ENCODE results near the gene CLTCL1.

CLTCL1 gene

DNA sequence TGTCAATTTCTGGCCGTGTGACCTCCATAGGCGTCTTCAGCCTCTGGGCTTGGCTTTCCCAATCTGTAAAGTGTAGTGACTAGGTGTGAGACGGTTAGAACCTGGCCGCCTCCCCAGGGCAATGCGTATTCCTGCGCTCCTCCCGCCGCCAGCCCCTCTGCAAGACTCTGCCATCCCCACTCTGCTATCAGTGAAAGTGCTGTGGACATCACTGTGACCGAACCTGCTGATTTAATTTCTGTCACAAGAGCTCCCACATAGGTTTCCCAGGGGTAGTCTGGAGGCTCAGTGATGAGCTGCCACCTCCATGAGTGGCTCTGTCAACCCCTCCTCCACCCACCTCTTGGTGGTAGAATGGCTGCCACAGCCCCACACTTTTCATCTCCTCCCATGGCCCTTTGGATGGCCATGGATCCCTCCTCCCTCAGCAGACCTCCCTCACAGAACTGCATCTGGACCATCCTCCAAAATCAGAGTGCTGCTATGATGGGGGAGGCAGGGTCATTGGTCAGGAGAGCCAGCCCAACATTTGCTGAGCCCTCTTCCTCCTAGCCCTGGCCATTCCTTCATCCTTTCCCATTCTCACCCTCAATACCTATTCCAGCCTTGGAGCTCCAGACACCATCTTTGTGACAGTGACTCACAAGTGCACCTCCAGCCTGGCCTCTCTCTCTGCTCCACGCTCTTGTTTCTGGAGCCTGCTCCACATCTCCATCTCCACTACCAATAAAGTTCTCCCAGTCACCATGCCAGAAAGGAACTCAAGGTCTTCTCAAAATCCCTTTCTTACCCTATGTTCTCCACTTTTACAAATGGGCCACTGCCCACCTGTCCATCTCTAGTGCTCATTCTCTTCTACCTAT, 140.0 kb downstream of the CLTCL1 start:
- no peak overlapping the region for H3K27ac Mint-ChIP-seq
- DNase-seq, result no peak
- H3K4me1 Mint-ChIP-seq, result peaks cover 13% of the 10 kb centered on the region
- H3K27me3 Mint-ChIP-seq, result peaks cover 84% of the 10 kb centered on the region
- no peaks in the 10 kb centered on the region for H3K9me3 Mint-ChIP-seq
- ATAC-seq, result no peak
- H3K4me3 Mint-ChIP-seq, result peak overlapping the region; percentile 69 to 83

DNA sequence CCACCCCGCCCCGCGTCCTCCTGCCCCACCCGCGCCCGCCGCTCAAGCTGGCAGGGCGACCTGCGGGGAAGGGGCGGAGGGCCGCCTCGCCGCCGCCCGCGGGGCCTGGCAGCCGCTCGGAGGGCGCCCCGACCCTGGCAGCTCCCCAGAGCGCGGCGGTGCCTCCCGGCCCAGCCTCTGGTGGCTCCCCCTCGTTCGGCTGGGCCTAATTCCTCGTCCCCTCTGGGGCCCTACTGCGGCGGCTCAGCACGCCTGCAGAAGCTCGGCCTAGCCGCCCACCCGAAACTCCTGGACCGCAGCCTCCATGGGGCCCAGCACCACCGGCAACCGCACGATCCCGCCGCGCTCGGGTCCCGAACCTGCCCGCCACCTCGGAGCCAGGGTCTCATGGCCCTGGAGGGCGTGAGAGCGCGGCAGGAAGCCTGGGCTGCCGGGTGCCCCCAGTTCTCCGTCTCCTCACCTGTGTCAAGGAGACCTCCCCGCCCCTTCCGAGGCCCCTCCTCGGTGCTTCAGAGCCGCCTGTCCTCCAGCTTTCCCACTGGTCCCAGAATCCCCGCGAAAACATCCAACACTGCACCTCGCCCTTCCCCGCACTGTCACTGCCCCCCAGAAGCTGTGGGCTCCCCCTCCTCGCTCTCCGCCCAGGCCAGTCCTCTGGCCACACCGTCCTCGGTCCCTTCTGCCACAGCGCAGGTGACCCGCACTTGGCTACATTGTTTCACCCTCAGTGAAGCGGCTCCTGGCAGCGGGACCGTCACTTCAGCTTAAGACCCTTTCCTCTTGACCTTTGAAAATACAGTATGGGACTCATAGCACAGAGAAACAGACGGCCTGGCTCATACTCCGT, 140.8 kb downstream of the CLTCL1 start:
- Mint-ChIP-seq H3K4me1 (peaks cover 13% of the 10 kb centered on the region), H3K9me3 (no peaks in the 10 kb centered on the region), H3K4me3 (peak overlapping the region; percentile 69 to 83), H3K27me3 (peaks cover 80% of the 10 kb centered on the region), H3K27ac (no peak overlapping the region)
- DNase-seq, result no peak
- no peak for ATAC-seq

DNA sequence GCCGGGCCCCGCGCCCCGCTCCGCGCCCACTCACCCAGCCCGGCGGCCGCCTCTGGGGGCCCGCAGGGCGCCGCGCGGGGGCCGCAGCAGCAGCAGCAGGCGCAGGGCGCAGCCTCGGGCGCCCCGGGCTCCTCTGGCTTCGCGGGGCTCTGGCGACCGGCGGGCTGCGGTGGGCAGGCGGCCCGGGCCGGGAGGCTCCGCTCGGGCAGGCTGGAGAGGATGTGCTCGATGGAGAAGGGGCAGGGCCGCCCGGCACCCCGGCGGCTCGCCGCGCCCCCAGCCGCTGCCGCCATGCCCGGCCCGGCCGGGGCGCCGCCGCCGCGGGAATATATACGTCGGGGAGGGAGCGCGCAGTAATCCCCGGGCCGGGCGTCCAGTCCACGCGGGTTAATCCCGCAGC, 141.5 kb downstream of the CLTCL1 start, which contains the start of gene GSC2:
GSC2 (minus strand) TSS at position 302 of the 400 bp plus-strand sequence; CDS start at position 293, 9 bp downstream.
- ATAC-seq, result no peak

DNA sequence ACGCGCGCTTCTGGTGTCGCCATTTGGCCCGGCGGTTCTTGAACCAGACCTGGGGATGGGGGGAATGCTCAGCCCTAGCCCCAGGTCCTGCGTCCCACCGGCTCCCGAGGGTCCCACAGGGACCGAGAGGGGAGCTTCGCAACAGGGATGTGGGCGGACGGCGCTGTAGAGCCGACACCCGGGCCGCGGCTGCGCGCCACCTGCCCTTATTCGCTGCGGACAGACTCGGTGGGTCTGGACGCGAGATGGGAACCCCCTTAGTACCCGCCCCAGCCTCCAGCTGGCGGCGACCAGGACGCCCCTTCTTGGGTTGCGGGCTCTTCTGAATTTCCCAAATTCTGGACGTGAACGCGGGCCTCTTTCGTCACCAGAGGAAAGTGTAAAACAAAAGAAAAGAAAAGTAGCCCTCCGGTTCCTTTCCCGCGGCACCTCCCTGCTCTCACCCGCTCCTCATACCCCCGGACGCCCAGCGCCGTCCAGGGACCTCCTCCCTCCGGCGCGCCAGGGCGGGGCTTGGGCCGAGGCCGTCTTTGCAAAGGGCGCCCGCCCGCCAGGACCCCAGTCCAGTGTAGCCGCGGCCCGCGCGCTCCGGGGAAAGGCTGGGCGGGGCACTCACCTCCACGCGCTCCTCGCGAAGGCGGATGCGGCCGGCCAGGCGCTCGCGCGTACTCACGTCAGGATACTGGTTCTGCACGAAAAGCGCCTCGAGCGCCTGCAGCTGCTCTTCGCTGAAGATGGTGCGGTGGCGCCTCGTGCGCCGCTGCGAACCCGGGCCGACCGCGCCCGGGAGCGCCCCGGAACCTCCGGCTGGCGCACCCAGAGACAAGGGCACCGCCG, 142.3 kb downstream of the CLTCL1 start:
- H3K9me3 Mint-ChIP-seq, result no peaks in the 10 kb centered on the region
- peak; percentile 38 to 50 for DNase-seq
- ATAC-seq, result peak; percentile 24
- peaks cover 20% of the 10 kb centered on the region for H3K4me1 Mint-ChIP-seq
- H3K4me3 Mint-ChIP-seq, result peak overlapping the region; percentile 53 to 60
- no peak overlapping the region for H3K27ac Mint-ChIP-seq
- H3K27me3 Mint-ChIP-seq, result peaks cover 70% of the 10 kb centered on the region

More for the DNA sequence above, 141.5 kb downstream of the CLTCL1 start, which contains the start of gene GSC2:
- DNase-seq, result no peak
- Mint-ChIP-seq H3K4me3 (peak within 1 kb of the TSS; percentile 69 to 83), H3K4me1 (peaks cover 13% of the 10 kb centered on the region), H3K9me3 (no peaks in the 10 kb centered on the region), H3K27ac (no peak within 1 kb of the TSS), H3K27me3 (peaks cover 77% of the 10 kb centered on the region)

DNA sequence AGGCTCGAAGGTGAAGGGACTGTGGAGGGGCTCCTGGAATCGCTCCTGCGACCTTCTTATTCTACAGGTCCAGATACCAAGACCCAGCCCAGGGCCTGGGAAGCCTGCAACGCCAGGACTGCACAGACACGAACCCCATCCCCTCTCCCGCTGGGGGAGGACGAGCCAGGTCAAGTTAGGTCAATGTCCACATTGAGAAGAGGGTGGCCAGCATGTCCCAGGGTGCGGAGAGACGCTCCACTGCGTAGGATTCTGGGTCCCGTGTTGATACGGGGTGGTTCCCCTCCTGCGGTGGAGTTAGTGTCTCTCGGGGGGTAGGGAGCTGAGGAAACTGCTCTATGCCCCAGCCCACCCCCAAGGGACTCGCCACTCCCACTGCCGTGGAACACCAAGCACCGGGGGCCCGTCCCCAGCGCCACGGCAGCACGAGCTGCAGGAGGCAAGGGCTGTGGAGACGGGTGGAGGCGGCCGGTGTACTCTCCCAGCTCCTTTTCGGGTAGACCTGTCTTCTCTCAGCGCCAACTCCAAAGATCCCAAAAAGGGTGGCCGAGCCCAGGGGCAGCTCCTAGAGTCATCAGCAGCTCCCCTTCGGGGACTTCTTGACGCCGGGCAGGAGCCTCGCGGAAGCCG, 143.0 kb downstream of the CLTCL1 start:
- H3K27ac Mint-ChIP-seq, result no peak overlapping the region
- DNase-seq (no peak), ATAC-seq (no peak)
- H3K27me3 Mint-ChIP-seq, result peaks cover 63% of the 10 kb centered on the region
- peaks cover 28% of the 10 kb centered on the region for H3K4me1 Mint-ChIP-seq
- peak overlapping the region in 1 of 2 donors; percentile 60 for H3K4me3 Mint-ChIP-seq
- H3K9me3 Mint-ChIP-seq, result no peaks in the 10 kb centered on the region

DNA sequence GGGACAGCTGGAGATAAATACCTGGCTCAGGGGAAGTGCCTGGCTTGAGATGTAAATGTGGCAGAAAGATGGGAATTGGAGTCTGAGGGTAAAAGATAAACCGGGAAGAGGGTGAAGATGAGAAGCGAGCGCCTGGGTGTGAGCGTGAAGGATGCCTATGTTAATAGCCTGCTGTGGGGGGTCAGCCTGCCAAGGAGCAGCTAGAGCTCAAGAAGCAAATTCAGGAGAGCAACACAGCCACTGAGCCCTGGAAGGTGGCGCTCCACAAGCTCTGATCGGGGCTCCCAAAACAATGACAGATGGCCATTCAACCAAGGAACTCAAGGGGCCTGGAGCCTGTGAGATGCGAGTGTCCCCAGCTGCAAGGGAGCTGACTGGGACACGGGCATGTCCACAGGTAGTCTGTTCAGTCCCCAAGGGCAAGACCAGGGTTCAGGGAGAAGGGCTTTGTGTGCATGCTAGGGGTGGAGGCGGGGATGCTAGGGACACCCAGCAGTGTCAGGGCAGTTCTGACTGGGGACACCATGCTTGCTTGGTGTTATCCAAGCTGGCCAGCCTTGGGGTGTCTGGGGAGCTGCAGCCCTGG, 144.2 kb downstream of the CLTCL1 start:
- no peaks in the 10 kb centered on the region for H3K9me3 Mint-ChIP-seq
- DNase-seq (no peak), ATAC-seq (no peak)
- peaks cover 26% of the 10 kb centered on the region for H3K4me1 Mint-ChIP-seq
- H3K27ac Mint-ChIP-seq, result no peak overlapping the region
- H3K4me3 Mint-ChIP-seq, result no peak overlapping the region
- peaks cover 50% of the 10 kb centered on the region for H3K27me3 Mint-ChIP-seq

DNA sequence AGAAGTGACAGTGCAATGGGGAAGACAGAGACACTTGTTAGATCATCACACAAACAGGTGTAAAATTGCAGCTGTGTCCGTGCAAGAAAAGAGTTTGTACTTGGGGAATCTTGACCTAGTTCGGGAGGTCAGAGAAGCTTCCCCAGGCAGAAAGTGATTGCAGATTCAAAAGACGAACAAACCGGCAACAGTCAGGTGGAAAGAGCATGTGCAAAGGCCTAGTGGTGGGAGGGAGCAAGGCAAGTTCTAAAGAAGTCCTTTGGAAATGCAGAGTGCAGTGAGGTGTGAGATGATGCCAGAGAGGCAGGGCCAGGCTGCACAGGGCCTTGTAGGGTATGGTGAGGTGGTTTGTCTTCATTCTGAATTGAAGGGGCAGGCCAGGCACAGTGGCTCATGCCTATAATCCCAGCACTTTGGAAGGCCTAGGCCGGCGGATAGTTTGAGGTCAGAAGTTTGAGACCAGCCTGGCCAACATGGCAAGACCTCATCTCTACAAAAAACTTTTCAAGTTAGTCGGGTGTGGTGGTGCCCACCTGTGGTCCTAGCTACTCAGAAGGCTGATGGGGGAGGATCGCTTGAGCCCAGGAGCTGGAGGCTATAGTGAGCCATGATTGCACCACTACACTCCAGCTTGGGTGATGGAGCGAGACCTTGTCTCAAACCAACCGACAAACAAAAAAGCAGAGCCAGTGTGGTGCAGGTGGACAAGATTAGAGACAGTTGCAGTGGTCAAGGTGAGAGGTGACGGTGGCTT, 145.1 kb downstream of the CLTCL1 start:
- Mint-ChIP-seq H3K4me3 (no peak overlapping the region), H3K27me3 (peaks cover 41% of the 10 kb centered on the region), H3K9me3 (no peaks in the 10 kb centered on the region), H3K4me1 (peaks cover 29% of the 10 kb centered on the region), H3K27ac (no peak overlapping the region)
- DNase-seq, result no peak
- no peak for ATAC-seq

DNA sequence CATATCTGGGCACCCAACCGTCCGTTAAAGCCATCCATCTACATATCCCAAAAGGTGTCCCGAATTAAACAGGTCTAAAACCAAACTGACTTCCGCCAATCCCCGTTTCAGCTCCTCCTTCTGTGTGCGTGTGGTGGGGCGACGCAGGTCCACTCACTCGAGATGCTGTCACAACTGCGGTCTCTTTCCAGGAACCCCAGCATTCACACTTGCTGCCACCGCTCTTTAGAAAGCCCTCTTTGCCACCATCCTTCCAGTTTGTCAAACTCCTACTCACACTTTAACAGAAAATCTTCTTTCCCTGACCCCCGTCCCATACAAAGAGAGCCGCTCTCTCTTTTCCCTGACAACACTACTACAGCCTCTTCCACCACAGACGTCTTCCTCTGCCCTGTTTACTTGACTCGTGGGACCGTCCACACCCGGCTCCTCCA, 147.5 kb downstream of the CLTCL1 start:
- Mint-ChIP-seq H3K4me1 (peaks cover 24% of the 10 kb centered on the region), H3K27me3 (peaks cover 27% of the 10 kb centered on the region), H3K9me3 (no peaks in the 10 kb centered on the region), H3K4me3 (peak overlapping the region; percentile 98 to 100), H3K27ac (peak overlapping the region; percentile 99 to 100)
- DNase-seq (peak; percentile 23 to 41), ATAC-seq (peak; percentile 54)

DNA sequence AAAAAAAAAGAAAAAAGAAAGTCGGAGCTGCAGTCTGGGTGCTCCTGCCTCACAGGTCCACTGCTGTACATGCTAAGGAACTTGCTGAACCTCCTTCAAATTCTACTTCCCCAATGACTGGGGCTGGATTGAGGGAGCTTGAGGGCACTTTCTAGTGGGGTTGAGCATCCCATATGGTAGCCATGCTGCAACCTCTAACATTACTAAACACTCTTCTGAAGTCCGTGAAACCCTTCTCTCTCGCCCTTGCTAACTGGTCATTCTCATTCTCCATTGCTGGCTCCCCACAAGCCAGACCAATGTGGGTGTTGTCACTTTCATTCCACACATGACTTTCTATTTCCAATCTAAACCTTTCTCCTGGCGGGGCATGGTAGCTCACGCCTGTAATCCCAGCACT, 148.3 kb downstream of the CLTCL1 start:
- Mint-ChIP-seq H3K9me3 (no peaks in the 10 kb centered on the region), H3K4me1 (peaks cover 24% of the 10 kb centered on the region), H3K27me3 (peaks cover 19% of the 10 kb centered on the region), H3K4me3 (peak overlapping the region; percentile 98 to 100), H3K27ac (no peak overlapping the region)
- DNase-seq (no peak), ATAC-seq (no peak)

DNA sequence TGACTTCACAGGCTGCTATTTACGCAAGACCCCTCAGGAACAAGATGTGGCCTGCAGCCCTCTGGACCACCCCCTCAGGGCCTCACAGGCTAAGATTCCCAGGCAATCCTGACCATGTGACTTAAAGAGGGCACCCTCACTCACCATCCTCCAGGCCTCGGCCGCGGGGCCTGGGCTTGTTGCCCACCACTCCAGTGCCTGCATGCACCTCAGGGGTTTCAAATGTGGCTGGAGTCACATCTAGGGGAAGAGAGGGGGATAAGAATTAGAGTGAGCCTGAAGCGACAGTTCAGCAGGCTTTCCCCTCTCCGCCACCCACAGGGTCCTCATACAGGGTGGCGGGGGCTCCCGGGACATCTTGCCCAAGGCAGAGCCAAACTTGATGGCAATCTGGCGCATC, 149.1 kb downstream of the CLTCL1 start:
- Mint-ChIP-seq H3K27me3 (peaks cover 11% of the 10 kb centered on the region), H3K27ac (no peak overlapping the region), H3K9me3 (no peaks in the 10 kb centered on the region), H3K4me3 (peak overlapping the region; percentile 23), H3K4me1 (peaks cover 24% of the 10 kb centered on the region)
- DNase-seq (no peak), ATAC-seq (no peak)

DNA sequence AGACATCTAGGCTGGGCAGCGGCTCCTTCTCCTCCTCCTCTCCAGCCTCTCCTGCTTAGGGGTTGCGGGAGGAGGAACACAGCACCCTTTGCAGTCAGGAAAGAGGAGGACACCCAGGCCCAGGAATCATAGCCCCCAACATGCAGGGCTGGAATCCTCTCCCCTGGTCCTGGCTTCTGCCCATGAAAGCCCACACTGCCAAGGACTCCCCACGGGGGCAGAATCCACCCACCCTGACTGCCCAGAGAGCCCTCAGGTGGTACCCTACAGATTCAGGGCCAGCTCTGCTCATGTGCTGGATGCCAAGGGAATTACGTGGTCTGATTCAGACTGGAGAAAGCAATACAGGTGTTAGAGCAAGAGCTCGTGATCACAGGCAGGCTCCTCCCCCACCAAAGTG, 151.5 kb downstream of the CLTCL1 start:
- no peak for ATAC-seq
- Mint-ChIP-seq H3K9me3 (no peaks in the 10 kb centered on the region), H3K4me1 (peaks cover 30% of the 10 kb centered on the region), H3K27ac (no peak overlapping the region), H3K4me3 (no peak overlapping the region), H3K27me3 (no peaks in the 10 kb centered on the region)
- no peak for DNase-seq

DNA sequence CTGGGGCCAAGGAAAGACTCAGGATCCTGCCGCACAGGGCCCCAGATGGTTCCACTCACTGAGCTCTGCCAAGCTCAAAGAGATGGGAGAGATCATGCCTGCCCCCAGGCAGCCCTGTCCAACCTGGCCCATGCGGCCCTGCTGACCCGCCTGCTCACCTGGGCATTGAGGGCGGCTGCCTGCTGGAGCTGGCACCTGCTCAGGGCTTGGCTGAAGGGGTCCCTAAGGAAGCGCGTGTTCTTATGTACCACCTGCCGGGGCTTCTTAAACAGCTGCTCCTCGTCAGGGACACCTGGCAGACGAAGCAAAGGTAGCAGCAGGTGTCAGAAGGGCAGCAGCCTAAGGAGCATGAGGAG, 152.5 kb downstream of the CLTCL1 start:
- H3K4me1 Mint-ChIP-seq, result peaks cover 20% of the 10 kb centered on the region
- H3K9me3 Mint-ChIP-seq, result no peaks in the 10 kb centered on the region
- ATAC-seq (no peak), DNase-seq (no peak)
- no peak overlapping the region for H3K4me3 Mint-ChIP-seq
- peak overlapping the region in 1 of 2 donors; percentile 5 for H3K27ac Mint-ChIP-seq
- H3K27me3 Mint-ChIP-seq, result no peaks in the 10 kb centered on the region

DNA sequence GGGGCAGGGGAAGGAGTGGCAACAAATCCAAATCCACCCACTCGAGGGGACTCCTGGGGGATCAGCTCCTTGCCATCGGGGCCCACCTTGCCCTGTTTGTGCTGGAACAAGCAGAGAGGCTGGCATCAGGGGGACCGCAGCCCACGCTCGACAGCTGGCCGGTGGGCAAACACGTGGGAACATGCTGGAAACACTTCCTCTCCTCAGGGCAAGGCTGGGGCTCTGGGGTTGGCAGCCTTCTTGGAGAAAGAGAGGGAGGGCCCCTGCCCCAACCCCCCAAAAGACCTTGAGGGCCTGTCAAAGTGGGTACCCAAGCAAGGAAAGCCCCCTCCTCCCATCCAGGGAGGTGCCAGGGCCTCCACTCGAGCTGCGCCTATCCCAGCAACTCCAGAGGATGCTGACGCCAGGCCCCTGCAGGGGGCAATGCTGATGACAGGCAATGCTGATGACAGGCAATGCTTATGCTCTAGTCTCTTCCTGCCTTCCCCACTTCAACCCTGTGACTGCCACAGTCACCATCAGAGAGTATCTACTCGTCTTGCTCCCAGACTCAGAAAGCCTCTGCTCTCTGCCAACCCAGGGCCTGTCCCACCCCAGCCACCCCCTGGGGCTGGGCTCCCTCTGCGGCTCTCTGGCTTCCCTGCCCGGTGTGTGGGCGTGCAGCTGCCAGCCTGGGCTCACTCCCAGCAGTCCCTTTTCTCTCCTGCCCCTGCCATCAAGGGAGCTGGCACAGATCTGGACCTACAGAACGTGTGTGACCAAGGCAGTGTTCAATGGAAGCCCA, 153.1 kb downstream of the CLTCL1 start:
- Mint-ChIP-seq H3K4me1 (peaks cover 15% of the 10 kb centered on the region), H3K27ac (peak overlapping the region in 1 of 2 donors; percentile 5), H3K9me3 (no peaks in the 10 kb centered on the region), H3K4me3 (no peak overlapping the region), H3K27me3 (no peaks in the 10 kb centered on the region)
- no peak for DNase-seq
- ATAC-seq, result no peak
